GM19397 (cell line): ENCODE measurements around the gene GSTA2.
"Not testable (repeated sequence)": the region's sequence is repeated elsewhere in the genome, so short reads cannot be mapped to it uniquely, and the experiment has no call there.

ENCODE experiments used
- ATAC-seq: cut with Tn5 transposase; IDR thresholded peaks from one replicate; pipeline ENCODE4 v1.9.1; 2021; ENCODE audit warnings: mild to moderate bottlenecking, moderate library complexity; ENCODE audit not compliant: unreplicated experiment

GSTA2 gene

DNA sequence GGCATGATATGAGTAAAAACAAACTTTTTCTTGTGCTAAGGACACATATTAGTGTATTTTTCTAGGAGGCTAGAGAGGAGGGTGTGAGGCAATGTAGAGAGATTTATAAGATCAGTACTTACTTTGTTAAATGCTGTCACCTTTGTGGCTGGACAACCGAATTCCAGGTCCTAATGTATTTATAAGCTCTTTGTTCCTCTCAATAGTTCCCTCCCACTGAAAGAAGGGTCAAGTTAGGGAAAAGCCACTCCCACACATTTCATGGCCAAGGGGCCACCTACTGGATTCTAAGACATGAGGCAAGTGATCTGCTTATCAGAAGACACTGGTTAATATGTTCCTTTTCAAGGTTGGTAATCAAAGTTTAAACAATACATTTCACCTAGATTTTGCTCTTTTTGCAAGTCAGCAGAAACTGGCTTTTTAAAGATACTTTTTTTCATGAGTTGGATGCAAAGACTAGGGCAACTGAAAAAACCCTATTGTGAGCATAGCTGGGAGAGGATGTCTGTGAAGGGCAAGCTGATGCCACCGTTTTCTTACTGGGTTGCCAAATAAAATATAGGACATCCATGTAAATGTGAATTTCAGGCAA lies at the start of gene GSTA2:
Gene GSTA2 (minus strand): TSS at position 154 of the 595 bp plus-strand sequence. CDS start 5,528 bp downstream, outside the sequence.
- not testable (repeated sequence) for ATAC-seq

DNA sequence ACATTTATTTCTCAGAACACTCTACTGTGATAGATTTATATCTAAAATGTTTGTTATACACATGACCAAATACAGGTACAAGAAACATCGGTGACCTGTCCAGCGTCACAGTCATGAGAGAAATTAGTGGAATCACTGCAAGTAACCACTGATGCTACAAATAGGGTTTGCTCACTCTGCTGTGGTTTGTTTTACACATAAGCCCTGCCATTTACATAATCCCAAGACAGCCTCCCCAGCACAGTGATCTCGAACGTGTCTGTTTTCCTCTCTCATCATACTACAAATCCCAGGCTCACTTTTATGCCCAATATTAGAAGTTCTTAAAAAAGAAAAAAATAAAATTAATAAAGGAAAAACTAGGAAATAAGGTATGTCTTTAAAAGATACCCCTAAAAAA lies 46.5 kb upstream of the GSTA2 start:
- ATAC-seq = not testable (repeated sequence)

DNA sequence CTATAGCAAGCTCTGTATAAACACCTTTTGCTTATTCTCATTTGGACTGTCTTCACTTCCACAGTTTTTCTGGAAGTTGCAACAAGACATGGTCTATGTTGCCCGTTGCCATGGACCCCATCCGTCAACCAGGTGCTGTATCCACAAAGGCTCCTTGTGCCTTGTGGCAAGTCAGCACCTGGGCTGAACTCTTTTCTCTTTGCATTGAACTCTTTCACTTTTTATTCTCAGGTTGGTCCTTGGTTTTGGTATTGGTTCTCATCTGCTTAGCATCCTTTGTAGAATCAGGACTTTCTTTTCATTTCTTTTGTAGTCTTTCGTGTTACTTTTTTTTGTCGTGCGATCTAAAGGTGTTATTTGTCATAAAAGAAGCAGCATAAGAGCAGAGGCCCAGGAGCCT lies 45.4 kb upstream of the GSTA2 start:
- ATAC-seq = no peak

DNA sequence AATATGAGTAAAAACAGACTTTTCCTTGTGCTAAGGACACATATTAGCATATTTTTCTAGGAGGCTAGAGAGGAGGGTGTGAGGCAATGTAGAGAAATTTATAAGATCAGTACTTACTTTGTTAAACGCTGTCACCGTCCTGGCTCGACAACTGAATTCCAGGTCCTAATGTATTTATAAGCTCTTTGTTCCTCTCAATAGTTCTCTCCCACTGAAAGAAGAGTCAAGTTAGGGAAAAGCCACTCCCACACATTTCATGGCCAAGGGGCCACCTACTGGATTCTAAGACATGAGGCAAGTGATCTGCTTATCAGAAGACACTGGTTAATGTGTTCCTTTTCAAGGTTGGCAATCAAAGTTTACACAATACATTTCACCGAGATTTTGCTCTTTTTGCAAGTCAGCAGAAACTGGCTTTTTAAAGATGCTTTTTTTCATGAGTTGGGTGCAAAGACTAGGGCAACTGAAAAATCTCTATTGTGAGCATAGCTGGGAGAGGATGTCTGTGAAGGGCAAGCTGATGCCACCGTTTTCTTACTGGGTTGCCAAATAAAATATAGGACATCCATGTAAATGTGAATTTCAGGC lies 40.5 kb upstream of the GSTA2 start, which contains the start of gene GSTA1:
Gene GSTA1 (minus strand): TSS at position 149 of the 588 bp plus-strand sequence. CDS start 4,549 bp downstream, outside the sequence.
- ATAC-seq = not testable (repeated sequence)

DNA sequence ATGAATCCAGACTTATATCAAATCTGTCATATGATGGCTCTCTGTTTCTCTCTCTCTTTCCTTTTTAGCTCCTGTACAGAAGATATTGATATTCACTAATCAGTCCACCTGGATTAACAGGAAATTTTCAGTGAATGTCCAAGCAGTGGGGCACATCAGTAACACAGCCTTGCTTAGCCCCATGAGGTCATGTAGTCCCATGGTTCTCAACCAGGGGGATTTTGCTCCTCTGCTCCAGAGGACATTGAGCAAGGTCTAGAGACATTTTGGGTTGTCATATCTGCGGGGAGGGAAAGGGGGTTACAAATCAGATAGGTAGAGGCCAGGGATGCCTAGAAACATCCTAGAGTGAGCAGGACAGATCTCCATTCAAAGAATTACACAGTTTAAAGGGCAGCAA lies 39.5 kb upstream of the GSTA2 start:
- no peak for ATAC-seq

DNA sequence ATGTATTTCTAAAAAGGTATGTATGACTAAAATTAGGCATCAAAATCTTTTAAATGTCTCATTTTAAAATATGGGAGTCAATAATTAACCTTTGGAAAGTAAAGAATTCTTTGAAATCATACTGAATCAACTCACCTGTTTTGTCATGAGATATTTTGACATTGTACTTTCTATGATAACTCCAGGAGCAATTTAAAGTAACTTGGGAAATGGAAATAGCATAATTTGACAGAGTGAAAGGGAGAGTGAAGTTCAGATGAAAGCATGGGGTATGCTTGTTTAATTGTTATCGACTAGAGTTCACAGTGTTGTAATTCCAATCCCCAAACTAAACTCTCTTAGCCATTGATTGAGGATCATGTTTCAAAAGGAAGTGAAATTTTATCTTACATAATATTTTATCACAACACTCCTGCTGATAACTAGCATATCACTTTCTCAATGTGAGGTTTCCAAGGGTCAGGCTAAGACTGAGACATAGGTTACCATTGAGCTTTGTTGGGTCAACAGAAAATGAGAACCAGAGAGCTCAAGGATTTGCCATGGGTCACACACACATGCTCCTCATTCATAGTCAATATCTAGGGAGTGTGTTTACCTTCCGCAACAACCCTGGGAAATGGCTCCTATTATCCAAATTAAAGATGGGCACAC lies 38.0 kb upstream of the GSTA2 start:
- no peak for ATAC-seq

DNA sequence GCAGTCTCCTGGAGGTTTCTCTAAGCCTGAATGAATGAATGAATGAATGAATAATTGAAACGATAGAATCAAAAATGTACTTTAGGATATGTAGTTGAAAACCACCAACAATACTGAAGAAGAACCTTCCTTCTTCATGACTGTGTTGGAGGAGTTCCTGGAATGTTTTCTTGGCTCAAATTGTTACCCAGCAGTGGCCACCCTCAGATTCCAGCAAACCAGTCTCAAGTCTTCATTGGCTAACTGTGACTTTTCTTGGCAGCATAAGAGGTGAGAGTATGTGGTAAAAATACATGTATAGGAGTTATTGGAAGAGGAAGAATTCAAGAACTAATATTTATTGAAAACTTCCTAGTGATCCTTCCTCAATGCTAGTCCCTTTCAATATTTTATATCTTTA lies 36.0 kb upstream of the GSTA2 start:
- not testable (repeated sequence) for ATAC-seq

DNA sequence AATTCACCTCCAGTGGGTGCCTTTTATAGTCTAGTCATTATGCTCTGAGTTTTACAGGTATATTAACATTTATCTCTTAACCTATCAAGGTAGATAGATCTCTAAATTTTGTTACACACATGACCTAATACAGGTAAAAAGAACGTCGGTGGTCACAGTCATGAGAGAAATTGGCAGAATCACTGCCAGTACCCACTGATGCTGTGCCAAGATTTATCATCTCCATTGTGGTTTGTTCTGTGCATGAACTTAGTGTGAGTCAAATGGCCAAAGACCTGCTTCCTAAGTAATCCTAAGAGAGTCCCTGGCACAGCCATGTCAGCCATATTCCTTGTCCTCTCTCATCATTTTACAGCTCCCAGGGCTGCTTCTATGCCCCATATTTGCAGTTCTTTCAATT lies 31.1 kb upstream of the GSTA2 start:
- ATAC-seq = not testable (repeated sequence)

DNA sequence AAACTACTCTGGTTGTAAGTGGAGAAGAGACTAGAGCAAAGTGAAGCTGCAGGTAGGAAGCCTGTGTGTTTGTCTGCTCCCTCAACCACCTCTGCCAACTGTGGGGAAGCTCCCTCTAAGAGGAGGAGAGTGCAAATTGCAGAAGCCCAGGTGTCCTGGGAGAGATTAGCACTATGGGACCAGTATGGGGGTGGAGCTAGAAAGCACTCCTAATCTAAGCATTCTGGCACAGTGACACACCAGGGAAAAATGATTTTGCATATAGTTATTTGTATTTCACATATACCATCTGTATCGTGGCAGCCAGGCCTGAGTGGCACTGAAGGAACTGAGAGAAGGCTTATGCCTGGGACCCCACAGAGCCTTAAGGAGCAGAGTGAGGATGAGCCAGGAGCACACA lies 27.6 kb upstream of the GSTA2 start:
- no peak for ATAC-seq

DNA sequence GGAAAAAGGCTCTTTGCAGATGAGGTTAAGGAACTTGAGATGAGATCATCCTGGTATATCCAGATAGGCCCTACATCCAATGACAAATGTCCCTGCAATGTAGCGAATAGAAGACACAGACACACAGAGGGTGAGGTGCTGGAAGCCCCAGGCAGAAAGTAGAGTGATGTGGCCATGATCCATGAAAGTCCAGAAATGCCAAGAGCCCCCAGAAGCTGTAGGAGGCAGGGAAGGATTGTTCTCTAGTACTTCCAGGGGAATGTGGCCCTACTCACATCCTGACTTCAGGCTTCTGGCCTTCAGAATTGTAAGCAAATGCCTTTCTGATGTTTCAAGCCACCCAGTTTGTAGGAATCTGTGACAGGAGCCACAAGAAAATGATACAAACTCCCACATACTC lies 26.4 kb upstream of the GSTA2 start:
- not testable (repeated sequence) for ATAC-seq

DNA sequence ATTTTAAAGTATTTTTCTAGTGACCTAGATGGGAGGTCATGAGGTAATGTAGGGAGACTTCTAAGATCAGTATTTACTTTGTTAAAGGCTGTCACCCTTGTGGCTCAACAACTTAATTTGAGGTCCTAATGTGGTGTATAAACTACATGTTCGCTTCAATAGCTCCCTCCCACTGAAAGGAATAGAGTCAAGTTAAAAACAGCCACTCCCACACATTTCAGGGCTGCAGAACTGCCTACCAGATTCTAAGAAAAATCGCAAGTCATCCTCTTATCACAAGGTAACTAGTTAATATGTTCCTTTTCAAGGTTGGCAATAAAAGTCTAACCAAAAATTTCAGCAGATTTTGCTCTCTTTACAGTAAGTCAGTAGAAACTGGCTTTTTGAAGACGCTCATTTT lies 25.2 kb upstream of the GSTA2 start:
- no peak for ATAC-seq

DNA sequence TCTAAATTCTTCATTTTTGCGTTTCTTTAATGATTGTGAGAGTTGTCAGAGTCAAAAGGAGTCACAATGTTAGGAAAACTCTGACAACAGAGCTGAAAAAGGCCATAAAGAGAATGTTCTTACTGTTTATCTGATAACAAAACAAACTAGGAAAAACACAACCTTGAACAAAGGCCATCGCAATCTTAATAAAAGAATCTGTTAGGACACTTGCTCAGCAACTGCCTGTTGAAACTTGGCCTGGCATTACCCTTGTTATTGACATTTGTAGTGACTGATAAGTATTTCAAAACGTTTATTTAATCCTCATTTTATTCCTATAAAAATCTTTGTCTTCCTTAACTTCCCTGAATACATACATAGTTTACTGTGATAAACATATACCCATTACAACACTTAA lies 24.6 kb upstream of the GSTA2 start:
- no peak for ATAC-seq

DNA sequence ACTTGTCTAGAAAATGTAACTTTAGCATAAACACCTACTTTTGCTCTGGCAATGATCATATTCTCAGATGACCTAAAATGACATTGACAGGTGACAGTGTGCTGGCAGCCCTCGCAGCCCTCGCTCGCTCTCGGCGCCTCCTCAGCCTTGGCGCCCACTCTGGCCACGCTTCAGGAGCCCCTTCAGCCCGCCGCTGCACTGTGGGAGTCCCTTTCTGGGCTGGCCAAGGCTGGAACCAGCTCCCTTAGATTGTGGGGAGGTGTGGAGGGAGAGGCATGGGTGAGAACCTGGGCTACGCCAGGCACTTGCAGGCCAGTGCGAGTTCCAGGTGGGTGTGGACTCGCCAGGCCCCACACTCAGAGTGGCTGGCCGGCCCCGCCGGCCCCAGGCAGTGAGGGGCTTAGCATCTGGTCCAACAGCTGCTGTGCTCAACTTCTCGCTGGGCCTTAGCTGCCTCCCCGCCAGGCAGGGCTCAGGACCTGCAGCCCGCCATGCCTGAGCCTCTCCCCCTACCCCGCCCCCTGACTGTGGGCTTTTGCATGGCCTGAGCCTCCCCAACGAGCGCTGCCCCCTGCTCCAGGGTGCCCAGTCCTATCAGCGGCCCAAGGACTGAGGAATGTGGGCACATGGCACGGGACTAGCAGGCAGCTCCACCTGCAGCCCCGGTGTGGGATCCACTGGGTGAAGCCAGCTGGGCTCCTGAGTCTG lies 23.1 kb upstream of the GSTA2 start:
- ATAC-seq = no peak

DNA sequence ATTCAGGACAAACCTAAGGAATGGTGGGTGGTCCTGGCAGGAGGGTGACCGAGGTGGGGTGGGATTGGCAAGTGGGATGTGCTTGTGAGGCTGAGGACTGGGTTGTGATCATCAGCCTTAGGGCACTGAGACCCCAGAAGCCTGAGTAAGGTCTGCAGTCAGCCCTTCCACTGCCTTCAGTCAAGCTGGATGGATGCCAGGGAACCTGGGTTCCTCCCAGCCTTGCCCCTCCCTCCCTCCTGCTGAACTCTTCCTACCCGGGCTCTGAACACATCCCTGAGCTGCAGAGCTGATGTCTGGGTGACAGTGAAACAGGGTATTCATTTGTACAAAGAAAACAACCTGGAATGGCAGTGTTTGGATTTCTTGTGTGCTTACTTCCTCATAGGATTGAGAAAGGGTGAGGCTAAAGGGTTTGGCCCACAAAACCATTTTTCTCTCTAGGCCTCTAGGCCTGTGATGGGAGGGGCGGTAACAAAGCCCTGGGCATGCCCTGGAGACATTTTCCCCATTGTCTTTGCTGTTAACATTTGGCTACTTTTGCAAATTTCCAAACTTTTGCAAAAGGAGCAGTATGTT lies 19.5 kb upstream of the GSTA2 start:
- not testable (repeated sequence) for ATAC-seq

DNA sequence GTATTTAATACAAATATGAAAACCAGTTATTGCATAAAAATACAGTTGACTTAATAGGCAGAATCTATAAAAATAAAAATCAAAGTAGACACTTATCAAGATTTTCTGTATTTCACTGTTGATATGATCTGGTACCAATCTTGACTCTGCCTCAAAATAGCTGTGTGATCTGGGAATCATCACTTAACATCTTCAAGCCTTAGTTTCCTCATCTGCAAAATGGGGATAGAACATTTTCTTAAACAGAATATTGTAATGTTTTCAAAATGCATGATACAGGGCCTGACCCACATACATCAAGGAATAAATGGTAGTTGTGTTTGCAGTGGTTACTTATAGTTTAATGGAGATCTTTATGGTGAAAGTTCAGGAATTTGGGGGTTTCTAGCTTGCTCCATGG lies 18.9 kb upstream of the GSTA2 start:
- ATAC-seq = not testable (repeated sequence)

DNA sequence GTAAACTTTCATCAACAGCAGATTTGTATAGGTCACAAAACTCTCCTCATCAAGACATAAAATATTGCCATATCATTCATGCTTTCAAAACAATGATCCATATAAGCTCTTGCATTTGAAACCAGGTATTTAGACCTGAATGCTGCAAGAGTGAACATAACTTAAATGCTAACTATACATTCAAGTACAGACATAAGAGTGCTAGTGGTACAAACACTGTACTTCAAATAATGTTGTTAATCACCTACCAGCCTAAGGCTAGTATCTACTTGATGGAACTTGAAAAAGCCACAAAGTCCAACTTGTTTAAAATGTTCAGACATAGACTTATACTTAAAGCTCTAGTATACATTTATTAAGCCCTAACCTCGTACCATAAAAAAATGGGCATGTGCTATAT lies 16.0 kb upstream of the GSTA2 start:
- no peak for ATAC-seq

DNA sequence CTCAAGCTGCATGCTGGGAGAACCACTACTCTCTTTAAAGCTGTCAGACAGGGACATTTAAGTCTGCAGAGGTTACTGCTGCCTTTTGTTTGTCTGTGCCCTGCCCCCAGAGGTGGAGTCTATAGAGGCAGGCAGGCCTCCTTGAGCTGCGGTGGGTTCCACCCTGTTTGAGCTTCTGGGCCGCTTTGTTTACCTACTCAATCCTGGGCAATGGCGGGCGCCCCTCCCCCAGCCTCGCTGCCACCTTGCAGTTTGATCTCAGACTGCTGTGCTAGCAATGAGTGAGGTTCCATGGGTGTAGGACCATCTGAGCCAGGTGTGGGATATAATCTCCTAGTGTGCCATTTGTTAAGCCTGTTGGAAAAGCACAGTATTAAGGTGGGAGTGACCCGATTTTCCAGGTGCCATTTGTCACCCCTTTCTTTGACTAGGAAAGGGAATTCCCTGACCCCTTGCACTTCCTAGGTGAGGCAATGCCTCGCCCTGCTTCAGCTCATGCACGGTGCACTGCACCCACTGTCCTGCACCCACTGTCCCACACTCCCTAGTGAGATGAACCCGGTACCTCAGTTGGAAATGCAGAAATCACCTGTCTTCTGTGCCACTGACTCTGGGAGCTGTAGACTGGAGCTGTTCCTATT lies 13.6 kb upstream of the GSTA2 start:
- not testable (repeated sequence) for ATAC-seq

DNA sequence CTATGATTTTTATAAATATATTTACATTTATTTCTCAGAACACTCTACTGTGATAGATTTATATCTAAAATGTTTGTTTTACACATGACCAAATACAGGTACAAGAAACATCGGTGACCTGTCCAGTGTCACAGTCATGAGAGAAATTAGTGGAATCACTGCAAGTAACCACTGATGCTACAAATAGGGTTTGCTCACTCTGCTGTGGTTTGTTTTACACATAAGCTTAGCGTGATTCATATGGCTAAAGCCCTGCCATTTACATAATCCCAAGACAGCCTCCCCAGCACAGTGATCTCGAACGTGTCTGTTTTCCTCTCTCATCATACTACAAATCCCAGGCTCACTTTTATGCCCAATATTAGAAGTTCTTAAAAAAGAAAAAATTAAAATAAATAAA lies 6.1 kb upstream of the GSTA2 start:
- ATAC-seq = not testable (repeated sequence)

DNA sequence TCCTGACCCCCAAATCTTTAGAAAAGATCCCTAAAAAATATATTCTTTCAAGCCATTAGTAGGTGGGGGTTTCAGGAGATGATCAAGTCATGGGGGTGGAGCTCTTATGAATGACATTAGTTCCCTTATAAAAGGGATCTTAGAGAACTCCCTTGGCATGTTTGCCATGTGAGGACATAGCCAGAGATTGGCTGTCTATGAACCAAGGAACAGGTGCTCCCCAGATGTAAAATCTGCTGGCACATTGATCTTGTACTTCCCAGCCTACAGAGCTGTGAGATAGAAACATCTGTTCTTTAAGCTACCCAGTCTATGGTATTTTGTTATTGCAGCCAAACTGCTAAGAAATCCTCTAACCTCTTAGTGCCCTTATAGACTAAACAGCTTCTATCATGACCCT lies 4.4 kb upstream of the GSTA2 start:
- not testable (repeated sequence) for ATAC-seq

DNA sequence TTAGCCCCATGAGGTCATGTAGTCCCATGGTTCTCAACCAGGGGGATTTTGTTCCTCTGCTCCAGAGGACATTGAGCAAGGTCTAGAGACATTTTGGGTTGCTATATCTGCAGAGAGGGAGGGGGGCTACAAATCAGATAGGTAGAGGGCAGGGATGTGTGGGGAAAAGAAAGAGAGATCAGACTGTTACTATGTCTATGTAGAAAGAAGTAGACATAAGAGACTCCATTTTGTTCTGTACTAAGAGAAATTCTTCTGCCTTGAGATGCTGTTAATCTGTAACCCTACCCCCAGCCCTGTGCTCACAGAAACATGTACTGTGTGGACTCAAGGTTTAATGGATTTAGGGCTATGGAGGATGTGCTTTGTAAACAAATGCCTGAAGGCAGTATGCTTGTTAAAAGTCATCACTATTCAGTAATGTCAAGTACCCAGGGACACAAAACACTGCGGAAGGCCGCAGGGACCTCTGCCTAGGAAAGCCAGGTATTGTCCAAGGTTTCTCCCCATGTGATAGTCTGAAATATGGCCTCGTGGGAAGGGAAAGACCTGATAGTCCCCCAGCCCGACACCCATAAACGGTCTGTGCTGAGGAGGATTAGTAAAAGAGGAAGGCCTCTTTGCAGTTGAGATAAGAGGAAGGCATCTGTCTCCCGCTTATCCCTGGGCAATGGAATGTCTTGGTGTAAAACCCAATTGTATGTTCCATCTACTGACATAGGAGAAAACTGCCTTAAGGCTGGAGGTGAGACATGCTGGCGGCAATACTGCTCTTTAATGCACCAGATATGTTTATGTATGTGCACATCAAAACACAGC lies 1.4 kb downstream of the GSTA2 start:
- ATAC-seq = not testable (repeated sequence)
